Immature natural killer cell (primary cell): ENCODE data around the gene SLC9B1. TPM values are rescaled to one million over a fixed set of nuclear protein-coding genes. Genes with fewer than 3 reads are reported as not detected.
"Not testable (repeated sequence)": the region's sequence is repeated elsewhere in the genome, so short reads cannot be mapped to it uniquely, and the experiment has no call there.

ENCODE experiments used
- DNase-seq, 3 donors: peaks; one replicate each; pipeline ENCODE4 v3.0.0; 2022; ENCODE audit warnings: mixed read lengths in 1 of 3
- H3K27ac Mint-ChIP-seq, 6 donors: one replicate each; pipeline ENCODE4 v1.8.0; 2020; ENCODE audit warnings: mixed read lengths in 6 of 6, mild to moderate bottlenecking in 5 of 6, inconsistent platforms in 4 of 6, moderate library complexity in 3 of 6
- H3K27me3 Mint-ChIP-seq, 3 donors: one replicate each; pipeline ENCODE4 v1.8.0; 2020 to 2021; ENCODE audit warnings: low read depth in 3 of 3, mild to moderate bottlenecking in 3 of 3, mixed read lengths in 3 of 3, moderate library complexity in 3 of 3, inconsistent platforms in 1 of 3
- H3K36me3 Mint-ChIP-seq, 3 donors: one replicate each; pipeline ENCODE4 v1.8.0; 2020; ENCODE audit warnings: mixed read lengths in 3 of 3, inconsistent platforms in 2 of 3, mild to moderate bottlenecking in 2 of 3
- H3K4me1 Mint-ChIP-seq, 2 donors: one replicate each; pipeline ENCODE4 v1.8.0; 2020; ENCODE audit warnings: inconsistent platforms in 2 of 2, mild to moderate bottlenecking in 2 of 2, mixed read lengths in 2 of 2, moderate library complexity in 1 of 2
- H3K4me3 Mint-ChIP-seq, 5 donors: one replicate each; pipeline ENCODE4 v1.8.0; 2020; ENCODE audit warnings: mild to moderate bottlenecking in 5 of 5, mixed read lengths in 5 of 5, inconsistent platforms in 3 of 5, moderate library complexity in 3 of 5
- H3K9me3 Mint-ChIP-seq, 6 donors: one replicate each; pipeline ENCODE4 v1.8.0; 2020; ENCODE audit warnings: mild to moderate bottlenecking in 6 of 6, mixed read lengths in 6 of 6, inconsistent platforms in 4 of 6, moderate library complexity in 3 of 6
- polyA plus RNA-seq, 3 donors: library from polyadenylated mRNA; unstranded; fragments of 300-500 nt; fragmentation: Illumina TruSeq; gene quantifications; one replicate each; pipeline ENCODE4 v1.2.3, GENCODE V29; 2021

Gene SLC9B1
- polyA plus RNA-seq, 3 donors from 2014 or later: 1.8 to 3.2 TPM; not detected in 1

DNA sequence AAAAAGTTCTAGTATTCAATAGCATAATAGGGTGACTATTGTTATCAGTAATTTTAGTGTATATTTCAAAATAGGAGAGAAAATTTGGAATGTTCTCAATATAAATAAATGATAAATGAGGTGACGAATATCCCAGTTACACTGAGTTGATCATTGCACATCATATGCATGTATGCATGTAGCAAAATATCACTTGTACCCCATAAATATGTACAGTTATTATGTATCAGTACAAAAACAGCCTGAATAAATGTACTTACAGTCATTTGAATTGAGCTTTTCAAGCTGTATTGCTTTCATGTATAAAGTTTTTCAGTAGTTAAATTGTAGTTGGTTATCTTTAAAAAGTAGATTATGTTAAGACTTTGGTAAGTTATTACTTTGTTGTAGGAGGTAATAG, 138.2 kb downstream of the SLC9B1 start:
- Mint-ChIP-seq H3K4me1 (peaks cover 2 to 29% of the 10 kb centered on the region in 2 donors), H3K9me3 (no peaks in the 10 kb centered on the region), H3K4me3 (no peak overlapping the region), H3K27ac (peak overlapping the region in 1 of 6 donors; percentile 29), H3K36me3 (peaks cover 8 to 14% (median 10%) of the 10 kb centered on the region in 3 donors), H3K27me3 (no peaks in the 10 kb centered on the region)
- no peak for DNase-seq

GRCh38 chr4:102878901-102879300, 140.6 kb downstream of the SLC9B1 start:
- H3K36me3 Mint-ChIP-seq: peaks cover 13 to 25% (median 22%) of the 10 kb centered on the region in 3 donors
- H3K4me3 Mint-ChIP-seq: no peak overlapping the region
- no peaks in the 10 kb centered on the region for H3K9me3 Mint-ChIP-seq
- peaks cover 0 to 2% (median 0%) of the 10 kb centered on the region in 3 donors for H3K27me3 Mint-ChIP-seq
- peaks cover 2 to 39% of the 10 kb centered on the region in 2 donors for H3K4me1 Mint-ChIP-seq
- H3K27ac Mint-ChIP-seq: no peak overlapping the region
- no peak for DNase-seq

GRCh38 chr4:102878349-102878748, 141.2 kb downstream of the SLC9B1 start:
- not testable (repeated sequence) for DNase-seq, H3K27me3 Mint-ChIP-seq, H3K9me3 Mint-ChIP-seq, H3K4me3 Mint-ChIP-seq
- Mint-ChIP-seq H3K27ac (peak overlapping the region in 1 of 6 donors; percentile 30), H3K4me1 (peaks cover 2 to 34% of the 10 kb centered on the region in 2 donors), H3K36me3 (peaks cover 13 to 21% (median 20%) of the 10 kb centered on the region in 3 donors)

DNA sequence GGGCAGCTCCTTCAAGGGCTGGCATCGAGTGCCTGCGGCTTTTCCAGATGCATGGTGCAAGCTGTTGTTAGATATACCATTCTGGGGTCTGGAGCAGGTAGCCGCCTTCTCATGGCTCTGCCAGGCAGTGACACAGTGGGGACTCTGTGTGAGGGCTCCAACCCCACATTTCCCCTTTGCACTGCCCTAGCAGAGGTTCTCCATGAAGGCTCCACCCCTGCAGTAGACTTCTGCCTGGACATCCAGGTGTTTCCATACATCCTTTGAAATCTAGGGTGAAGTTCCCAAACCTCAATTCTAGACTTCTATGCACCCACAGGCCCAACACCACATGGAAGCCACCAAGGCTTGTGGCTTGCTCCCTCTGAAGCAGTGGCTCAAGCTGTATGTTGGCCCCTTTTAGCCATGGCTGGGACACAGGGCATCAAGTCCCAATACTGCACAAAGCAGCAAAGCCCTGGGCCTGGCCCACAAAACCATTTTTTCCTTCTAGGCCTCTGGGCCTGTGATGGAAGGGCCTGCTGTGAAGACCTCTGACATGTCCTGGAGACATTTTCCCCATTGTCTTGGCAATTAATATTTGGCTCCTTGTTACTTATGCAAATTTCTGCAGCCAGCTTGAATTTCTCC, 141.9 kb downstream of the SLC9B1 start:
- not testable (repeated sequence) for DNase-seq, H3K27me3 Mint-ChIP-seq, H3K4me3 Mint-ChIP-seq, H3K9me3 Mint-ChIP-seq, H3K27ac Mint-ChIP-seq
- peaks cover 5 to 34% of the 10 kb centered on the region in 2 donors for H3K4me1 Mint-ChIP-seq
- H3K36me3 Mint-ChIP-seq: peaks cover 13 to 23% (median 18%) of the 10 kb centered on the region in 3 donors

- H3K27ac Mint-ChIP-seq: peak overlapping the region in 2 of 6 donors; percentile 35 to 39
These were observed 147.7 kb downstream of the SLC9B1 start for GRCh38 chr4:102871772-102872171.

DNA sequence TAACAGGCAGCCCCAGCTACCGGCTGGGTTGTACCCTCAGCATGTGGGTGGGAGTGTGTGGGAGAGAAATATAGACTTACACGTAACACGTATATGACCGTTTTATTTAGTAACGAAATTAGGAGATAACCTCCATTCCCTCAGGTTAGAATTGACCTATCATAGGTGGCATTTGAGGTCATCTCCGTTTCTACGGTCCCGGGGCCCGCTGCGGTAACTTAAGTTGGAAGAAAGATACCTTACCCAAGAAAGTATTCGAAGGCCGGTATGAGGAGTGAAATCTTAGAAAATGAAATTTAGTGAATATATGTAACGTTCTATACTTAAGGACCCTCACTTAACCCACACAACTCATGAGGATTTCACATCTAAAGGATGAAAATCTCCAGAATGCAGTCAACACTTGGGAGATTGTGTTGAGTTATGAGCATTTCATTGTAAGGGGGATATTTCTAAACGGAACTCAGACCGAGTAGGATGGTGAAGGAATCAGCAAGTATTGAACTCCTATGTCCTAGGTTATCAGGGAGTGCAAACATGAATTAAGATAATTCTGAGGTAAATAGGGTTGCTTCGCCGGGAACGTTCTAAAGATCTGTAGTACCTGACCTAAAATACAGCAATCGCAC, 149.8 kb downstream of the SLC9B1 start:
- no peak for DNase-seq

More at GRCh38 chr4:102871772-102872171, 147.7 kb downstream of the SLC9B1 start:
- peaks cover 7 to 13% (median 8%) of the 10 kb centered on the region in 3 donors for H3K27me3 Mint-ChIP-seq
- no peak overlapping the region for H3K4me3 Mint-ChIP-seq
- peaks cover 34 to 68% of the 10 kb centered on the region in 2 donors for H3K4me1 Mint-ChIP-seq
- H3K36me3 Mint-ChIP-seq: peaks cover 5 to 19% (median 9%) of the 10 kb centered on the region in 3 donors
- H3K9me3 Mint-ChIP-seq: no peaks in the 10 kb centered on the region
- DNase-seq: no peak

GRCh38 chr4:102868781-102869568, 150.5 kb downstream of the SLC9B1 start, which contains the start of gene CISD2:
Gene CISD2, plus strand, starts transcription at chr4:102868992. Its CDS starts 93 bp downstream, at chr4:102869085.
- H3K27ac Mint-ChIP-seq: peak within 1 kb of the TSS; percentile 97 to 100 (median 98)
- H3K36me3 Mint-ChIP-seq: peaks cover 0 to 5% (median 0%) of the 10 kb centered on the region in 3 donors
- H3K9me3 Mint-ChIP-seq: no peaks in the 10 kb centered on the region
- peaks cover 6 to 13% (median 7%) of the 10 kb centered on the region in 3 donors for H3K27me3 Mint-ChIP-seq
- H3K4me3 Mint-ChIP-seq: peak within 1 kb of the TSS; percentile 90 to 99 (median 93)
- peak; percentile 94 to 95 (median 94) for DNase-seq
- peaks cover 36 to 77% of the 10 kb centered on the region in 2 donors for H3K4me1 Mint-ChIP-seq

More for the DNA sequence above, 149.8 kb downstream of the SLC9B1 start:
- Mint-ChIP-seq H3K4me1 (peaks cover 36 to 74% of the 10 kb centered on the region in 2 donors), H3K27ac (peak overlapping the region; percentile 97 to 100 (median 98)), H3K4me3 (peak overlapping the region; percentile 90 to 99 (median 93)), H3K9me3 (no peaks in the 10 kb centered on the region), H3K27me3 (peaks cover 7 to 13% (median 7%) of the 10 kb centered on the region in 3 donors), H3K36me3 (peaks cover under 1 to 6% (median 2%) of the 10 kb centered on the region in 3 donors)

GRCh38 chr4:102868153-102868780, 151.2 kb downstream of the SLC9B1 start:
- Mint-ChIP-seq H3K4me3 (peak overlapping the region; percentile 90 to 93 (median 93)), H3K36me3 (peaks cover 0 to 5% (median 0%) of the 10 kb centered on the region in 3 donors), H3K4me1 (peaks cover 36 to 77% of the 10 kb centered on the region in 2 donors), H3K27me3 (peaks cover 6 to 13% (median 7%) of the 10 kb centered on the region in 3 donors), H3K9me3 (no peaks in the 10 kb centered on the region), H3K27ac (peak overlapping the region; percentile 96 to 99 (median 98))
- no peak for DNase-seq

DNA sequence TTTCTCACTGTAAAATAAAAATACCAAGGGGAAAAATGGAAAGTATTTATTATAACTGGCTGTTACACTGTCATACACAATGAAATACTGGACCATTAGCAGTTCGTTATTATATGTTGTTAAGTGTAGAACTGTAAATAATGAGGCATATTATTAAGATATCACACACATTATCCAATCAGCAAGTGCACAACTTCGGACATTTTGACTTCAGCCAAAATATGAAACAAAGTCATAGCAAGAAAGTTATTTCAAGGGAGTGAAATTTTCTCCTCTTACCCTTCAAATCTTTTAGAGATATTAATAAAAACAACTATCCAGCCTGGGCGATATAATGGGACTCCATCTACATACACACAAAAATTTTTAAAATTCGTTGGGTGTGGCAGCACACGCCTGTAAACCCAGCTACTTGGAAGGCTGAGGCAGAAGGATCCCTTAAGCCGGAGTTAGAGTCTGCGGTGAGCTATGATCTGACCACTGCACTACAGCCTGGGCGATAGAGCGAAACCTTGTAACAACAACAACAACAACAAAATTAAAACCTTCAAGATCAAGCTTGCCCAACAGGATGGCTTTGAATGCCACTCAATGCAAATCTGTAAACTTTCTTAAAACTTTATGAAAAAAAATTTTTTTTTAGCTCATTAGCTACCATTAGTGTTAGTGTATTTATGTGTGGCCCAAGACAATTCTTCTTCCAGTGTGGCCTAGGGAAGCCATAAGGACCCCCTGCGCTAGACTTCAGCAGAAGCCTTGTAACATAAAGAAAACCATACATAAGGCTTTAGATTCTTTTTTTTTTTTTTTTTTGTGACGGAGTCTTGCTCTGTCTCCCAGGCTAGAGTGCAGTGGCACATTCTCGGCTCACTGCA, 152.0 kb downstream of the SLC9B1 start:
- Mint-ChIP-seq H3K27ac (peak overlapping the region; percentile 96 to 99 (median 98)), H3K27me3 (peaks cover 6 to 13% (median 7%) of the 10 kb centered on the region in 3 donors), H3K36me3 (no peaks in the 10 kb centered on the region), H3K9me3 (no peaks in the 10 kb centered on the region), H3K4me3 (peak overlapping the region; percentile 90 to 93 (median 93)), H3K4me1 (peaks cover 34 to 72% of the 10 kb centered on the region in 2 donors)
- DNase-seq: no peak

GRCh38 chr4:102865327-102865726, 154.2 kb downstream of the SLC9B1 start:
- DNase-seq, H3K9me3 Mint-ChIP-seq, H3K36me3 Mint-ChIP-seq, H3K27ac Mint-ChIP-seq, H3K4me3 Mint-ChIP-seq: not testable (repeated sequence)
- Mint-ChIP-seq H3K4me1 (peaks cover 29 to 56% of the 10 kb centered on the region in 2 donors), H3K27me3 (peaks cover 6 to 13% (median 7%) of the 10 kb centered on the region in 3 donors)

DNA sequence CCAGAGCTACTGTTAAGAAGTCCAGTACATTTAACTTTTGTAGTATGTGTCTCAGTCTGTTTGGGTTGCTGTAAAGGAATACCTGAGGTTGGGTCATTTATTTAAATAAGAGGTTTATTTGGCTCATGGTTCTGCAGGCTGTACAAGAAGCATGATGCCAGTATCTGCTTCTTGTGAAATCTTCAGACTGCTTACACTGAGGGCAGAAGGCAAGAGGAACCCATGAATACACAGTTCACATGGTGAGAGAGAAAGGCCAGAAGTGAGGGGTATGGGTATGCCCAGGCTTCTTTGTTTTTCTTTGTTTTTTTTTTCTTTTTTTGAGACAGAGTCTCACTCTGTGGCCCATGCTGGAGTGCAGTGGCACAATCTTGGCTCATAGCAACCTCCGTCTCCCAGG, 156.8 kb downstream of the SLC9B1 start:
- Mint-ChIP-seq H3K9me3 (peaks cover 8 to 21% (median 20%) of the 10 kb centered on the region in 6 donors), H3K36me3 (peaks cover 18 to 22% (median 18%) of the 10 kb centered on the region in 3 donors), H3K4me1 (peaks cover 9 to 33% of the 10 kb centered on the region in 2 donors), H3K4me3 (no peak overlapping the region), H3K27me3 (no peaks in the 10 kb centered on the region), H3K27ac (no peak overlapping the region)
- no peak for DNase-seq

DNA sequence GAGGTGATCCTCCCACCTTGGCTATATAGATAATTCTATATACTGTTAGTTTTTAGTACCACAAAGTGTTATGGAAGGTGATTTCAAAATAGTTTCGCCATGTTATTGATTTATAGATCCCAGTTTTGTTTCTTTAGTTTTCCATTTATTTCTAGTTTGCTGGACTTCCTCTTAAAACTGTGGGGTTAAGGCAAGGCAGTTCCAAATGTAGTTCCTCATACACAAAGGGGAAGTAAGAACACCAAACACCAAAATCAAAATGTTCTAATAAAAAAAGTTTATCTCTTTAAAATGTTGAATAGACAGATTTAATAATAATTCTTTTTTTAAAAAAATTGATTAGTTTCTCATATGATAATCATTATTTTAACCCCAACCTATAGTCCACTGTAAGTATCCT, 157.5 kb downstream of the SLC9B1 start:
- DNase-seq: no peak
- H3K4me3 Mint-ChIP-seq: no peak overlapping the region
- no peaks in the 10 kb centered on the region for H3K27me3 Mint-ChIP-seq
- H3K4me1 Mint-ChIP-seq: peaks cover 2 to 25% of the 10 kb centered on the region in 2 donors
- H3K36me3 Mint-ChIP-seq: peaks cover 18 to 22% (median 18%) of the 10 kb centered on the region in 3 donors
- H3K9me3 Mint-ChIP-seq: peaks cover 8 to 21% (median 21%) of the 10 kb centered on the region in 6 donors
- H3K27ac Mint-ChIP-seq: no peak overlapping the region
